Gastroesophageal sphincter (tissue), 4 donors: ENCODE results near the gene PCDHGA11. TPM values are rescaled to one million over a fixed set of nuclear protein-coding genes. Genes with fewer than 3 reads are reported as not detected.
"Not testable (repeated sequence)": the region's sequence is repeated elsewhere in the genome, so short reads cannot be mapped to it uniquely, and the experiment has no call there.

Experiments used
- ATAC-seq: fragments of 150-250 bp; one replicate; pipeline ENCODE4 v1.9.1; 2016; ENCODE audit warnings: mild to moderate bottlenecking, moderate library complexity
- H3K27ac ChIP-seq, 4 donors: fragments of 200-600 bp; sonication (generic) in 3 of 4; 1 replicate in 3 of 4; 2 replicates in 1 of 4; pipeline ENCODE4 v1.5.1; 2016 to 2019
- H3K27me3 ChIP-seq: fragments of 200-600 bp; sonication (generic); one replicate; pipeline ENCODE4 v1.5.1; 2019
- H3K36me3 ChIP-seq, 2 donors: fragments of 200-600 bp; sonication (generic); one replicate each; pipeline ENCODE4 v1.5.1; 2019; ENCODE audit warnings: control low read depth in 1 of 2
- H3K4me1 ChIP-seq, 3 donors: fragments of 200-600 bp; sonication (generic); 1 replicate in 2 of 3; 2 replicates in 1 of 3; pipeline ENCODE4 v1.5.1; 2016 to 2019; ENCODE audit warnings: control low read depth in 2 of 3
- H3K4me3 ChIP-seq, 2 donors: fragments of 200-600 bp; sonication (generic); one replicate each; pipeline ENCODE4 v1.5.1; 2019; ENCODE audit warnings: mild to moderate bottlenecking in 1 of 2, moderate library complexity in 1 of 2
- H3K9me3 ChIP-seq, 3 donors: fragments of 200-600 bp; sonication (generic); one replicate each; pipeline ENCODE4 v1.5.1; 2017 to 2019; ENCODE audit warnings: control low read depth in 2 of 3
- EP300 ChIP-seq: sonication (generic); formaldehyde crosslinking; IDR thresholded peaks from one replicate; pipeline ENCODE4 v1.6.1; 2017; ENCODE audit warnings: antibody characterized with exemption, mild to moderate bottlenecking
- POLR2A ChIP-seq, 2 donors: fragments of 450-650 bp; IDR thresholded peaks; one replicate each; pipeline ENCODE4 v1.6.1; 2017; ENCODE audit warnings: antibody characterized with exemption in 2 of 2, mild to moderate bottlenecking in 2 of 2, moderate library complexity in 1 of 2
- POLR2AphosphoS5 ChIP-seq: sonication (generic); formaldehyde crosslinking; IDR thresholded peaks from one replicate; pipeline ENCODE4 v1.6.1; 2017; ENCODE audit warnings: antibody characterized with exemption
- WGBS, 2 donors: methylation state at CpG; one replicate each; pipeline ENCODE4 v1.1.5; 2018; ENCODE audit warnings: low coverage in 1 of 2; 5-methylcytosine and 5-hydroxymethylcytosine counted together
- total RNA-seq, 4 donors: library from RNA; depleted of rRNA; stranded (reverse); fragments of >200 nt; gene quantifications; one replicate each; pipeline ENCODE4 v1.1.0, GENCODE V29; 2016
- TF ChIP-seq, protein P1 (sequence below), 4 experiments: fragments of 200-600 bp in 2 of 4; fragments of 450-650 bp in 2 of 4; sonication (generic) in 1 of 4; IDR thresholded peaks; one replicate each; pipeline ENCODE4 v1.5.1; 2017 to 2019; ENCODE audit warnings: antibody characterized with exemption in 4 of 4, mild to moderate bottlenecking in 2 of 4, moderate library complexity in 2 of 4

Gene PCDHGA11
- 10 to 100 TPM in 1 of 4 donors, 1 to 10 TPM in 3; 1.9 to 12.3 (median 3.9) TPM for total RNA-seq

DNA sequence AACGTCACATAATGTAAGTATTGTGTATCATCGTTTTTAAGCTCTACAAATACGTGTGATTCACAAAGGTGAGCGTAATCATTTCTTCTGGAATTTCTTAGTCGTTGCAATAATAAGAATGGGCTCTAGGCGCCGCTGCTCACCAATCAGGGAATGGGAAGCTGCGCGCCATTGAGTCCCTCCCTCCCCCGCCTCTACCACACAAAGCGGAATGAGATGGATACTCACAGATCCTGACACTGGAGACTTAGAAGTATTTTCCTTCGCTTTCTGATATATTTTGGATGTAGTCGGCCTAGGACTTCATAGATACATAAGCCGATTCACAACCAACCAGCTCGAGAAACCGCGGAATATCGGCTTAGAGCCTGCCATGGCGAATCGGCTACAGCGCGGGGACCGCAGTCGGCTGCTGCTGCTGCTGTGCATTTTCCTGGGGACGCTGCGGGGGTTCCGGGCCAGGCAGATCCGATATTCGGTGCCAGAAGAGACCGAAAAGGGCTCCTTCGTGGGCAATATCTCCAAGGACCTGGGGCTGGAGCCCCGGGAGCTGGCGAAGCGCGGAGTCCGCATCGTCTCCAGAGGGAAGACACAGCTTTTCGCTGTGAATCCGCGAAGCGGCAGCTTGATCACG, at the start of gene PCDHGA11:
TSS of gene PCDHGA11 (plus strand) at position 197 of the 634 bp plus-strand sequence. CDS start at position 374, 177 bp downstream.
- Histone ChIP-seq H3K27ac (no peak within 1 kb of the TSS), H3K4me1 (peaks cover 0 to 23% (median 0%) of the 10 kb centered on the region in 3 donors), H3K27me3 (no peaks in the 10 kb centered on the region), H3K9me3 (peaks cover 0 to 99% (median 12%) of the 10 kb centered on the region in 3 donors), H3K36me3 (peaks cover 0 to 16% of the 10 kb centered on the region in 2 donors), H3K4me3 (peak within 1 kb of the TSS in 1 of 2 donors; percentile 41)
- ATAC-seq, result peak; percentile 43
- WGBS, 2 donors, result 15 to 20% methylated on average over 24 to 28 of the region's 42 CpGs
- TF ChIP-seq EP300 (no peak), POLR2AphosphoS5 (no peak), POLR2A (IDR thresholded peaks at IDR 0.05) (no peak)
- TF ChIP-seq, protein P1, sequence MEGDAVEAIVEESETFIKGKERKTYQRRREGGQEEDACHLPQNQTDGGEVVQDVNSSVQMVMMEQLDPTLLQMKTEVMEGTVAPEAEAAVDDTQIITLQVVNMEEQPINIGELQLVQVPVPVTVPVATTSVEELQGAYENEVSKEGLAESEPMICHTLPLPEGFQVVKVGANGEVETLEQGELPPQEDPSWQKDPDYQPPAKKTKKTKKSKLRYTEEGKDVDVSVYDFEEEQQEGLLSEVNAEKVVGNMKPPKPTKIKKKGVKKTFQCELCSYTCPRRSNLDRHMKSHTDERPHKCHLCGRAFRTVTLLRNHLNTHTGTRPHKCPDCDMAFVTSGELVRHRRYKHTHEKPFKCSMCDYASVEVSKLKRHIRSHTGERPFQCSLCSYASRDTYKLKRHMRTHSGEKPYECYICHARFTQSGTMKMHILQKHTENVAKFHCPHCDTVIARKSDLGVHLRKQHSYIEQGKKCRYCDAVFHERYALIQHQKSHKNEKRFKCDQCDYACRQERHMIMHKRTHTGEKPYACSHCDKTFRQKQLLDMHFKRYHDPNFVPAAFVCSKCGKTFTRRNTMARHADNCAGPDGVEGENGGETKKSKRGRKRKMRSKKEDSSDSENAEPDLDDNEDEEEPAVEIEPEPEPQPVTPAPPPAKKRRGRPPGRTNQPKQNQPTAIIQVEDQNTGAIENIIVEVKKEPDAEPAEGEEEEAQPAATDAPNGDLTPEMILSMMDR (IDR thresholded peaks at IDR 0.05), result peak in 3 of 4 experiments; percentile 19 to 36 (median 27)

DNA sequence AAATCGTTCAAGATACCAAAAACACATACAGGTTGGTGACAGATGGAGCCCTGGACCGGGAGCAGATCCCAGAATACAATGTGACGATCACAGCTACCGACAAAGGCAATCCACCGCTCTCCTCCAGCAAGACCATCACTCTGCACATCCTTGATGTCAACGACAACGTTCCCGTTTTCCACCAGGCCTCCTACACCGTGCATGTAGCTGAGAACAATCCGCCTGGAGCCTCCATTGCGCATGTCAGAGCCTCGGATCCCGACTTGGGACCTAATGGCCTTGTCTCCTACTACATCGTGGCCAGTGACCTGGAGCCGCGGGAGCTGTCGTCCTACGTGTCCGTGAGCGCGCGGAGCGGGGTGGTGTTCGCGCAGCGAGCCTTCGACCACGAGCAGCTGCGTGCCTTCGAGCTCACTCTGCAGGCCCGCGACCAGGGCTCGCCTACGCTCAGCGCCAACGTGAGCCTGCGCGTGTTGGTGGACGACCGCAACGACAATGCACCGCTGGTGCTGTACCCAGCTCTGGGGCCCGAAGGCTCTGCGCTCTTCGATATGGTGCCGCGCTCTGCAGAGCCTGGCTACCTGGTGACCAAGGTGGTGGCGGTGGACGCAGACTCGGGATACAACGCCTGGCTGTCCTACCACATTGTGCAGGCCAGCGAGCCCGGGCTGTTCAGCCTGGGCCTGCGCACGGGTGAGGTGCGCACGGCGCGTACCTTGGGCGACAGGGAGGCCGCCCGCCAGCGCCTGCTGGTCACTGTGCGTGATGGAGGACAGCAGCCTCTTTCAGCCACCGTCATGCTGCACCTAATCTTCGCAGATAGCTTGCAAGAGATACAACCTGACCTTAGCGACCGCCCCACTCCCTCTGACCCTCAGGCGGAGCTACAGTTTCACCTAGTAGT, 49.0 kb upstream of the PCDHGA11 start:
- no peak for ATAC-seq
- H3K27ac ChIP-seq, result no peak overlapping the region
- H3K4me1 ChIP-seq, result no peaks in the 10 kb centered on the region
- peaks cover 10% of the 10 kb centered on the region for H3K27me3 ChIP-seq
- WGBS, 2 donors, result 27 to 34% methylated on average over 12 to 20 of the region's 69 CpGs
- H3K36me3 ChIP-seq, result no peaks in the 10 kb centered on the region
- H3K9me3 ChIP-seq, result peaks cover 3 to 100% (median 6%) of the 10 kb centered on the region in 3 donors
- no peak for TF ChIP-seq POLR2A (IDR thresholded peaks at IDR 0.05)
- no peak for TF ChIP-seq POLR2AphosphoS5
- no peak for TF ChIP-seq EP300
- TF ChIP-seq, protein P1 (IDR thresholded peaks at IDR 0.05), result no peak
- H3K4me3 ChIP-seq, result no peak overlapping the region

DNA sequence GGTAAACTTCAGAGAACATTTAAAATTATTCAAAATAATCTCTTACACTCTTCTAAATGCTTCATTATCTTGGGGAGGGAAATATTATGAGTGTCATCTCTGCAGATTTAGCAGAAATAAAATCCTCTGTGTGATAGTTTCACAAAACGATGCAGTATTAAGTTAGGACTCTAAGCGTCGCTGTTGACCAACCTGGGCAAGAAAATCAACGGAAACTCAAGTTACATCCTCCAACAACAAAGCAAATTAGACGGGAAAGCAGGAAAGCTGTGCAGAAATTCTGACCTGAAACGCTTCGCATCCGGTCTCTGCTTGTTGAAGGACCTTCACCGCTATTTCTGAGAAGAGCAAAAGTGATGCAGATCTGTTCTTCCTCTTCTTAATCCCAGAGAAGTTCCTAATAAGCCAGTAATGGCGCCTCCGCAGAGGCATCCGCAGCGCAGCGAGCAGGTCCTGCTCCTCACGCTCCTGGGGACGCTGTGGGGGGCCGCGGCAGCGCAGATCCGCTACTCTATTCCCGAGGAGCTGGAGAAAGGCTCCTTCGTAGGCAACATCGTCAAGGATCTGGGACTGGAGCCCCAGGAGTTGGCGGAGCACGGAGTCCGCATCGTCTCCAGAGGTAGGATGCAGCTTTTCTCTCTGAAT, 47.1 kb upstream of the PCDHGA11 start, which contains the start of gene PCDHGA6:
TSS of gene PCDHGA6 (plus strand) at position 219 of the 645 bp plus-strand sequence. CDS start at position 412, 193 bp downstream.
- 6 to 8% methylated on average over 9 to 15 of the region's 27 CpGs for WGBS, 2 donors
- ATAC-seq, result no peak
- peak within 1 kb of the TSS in 1 of 2 donors; percentile 32 for H3K4me3 ChIP-seq

DNA sequence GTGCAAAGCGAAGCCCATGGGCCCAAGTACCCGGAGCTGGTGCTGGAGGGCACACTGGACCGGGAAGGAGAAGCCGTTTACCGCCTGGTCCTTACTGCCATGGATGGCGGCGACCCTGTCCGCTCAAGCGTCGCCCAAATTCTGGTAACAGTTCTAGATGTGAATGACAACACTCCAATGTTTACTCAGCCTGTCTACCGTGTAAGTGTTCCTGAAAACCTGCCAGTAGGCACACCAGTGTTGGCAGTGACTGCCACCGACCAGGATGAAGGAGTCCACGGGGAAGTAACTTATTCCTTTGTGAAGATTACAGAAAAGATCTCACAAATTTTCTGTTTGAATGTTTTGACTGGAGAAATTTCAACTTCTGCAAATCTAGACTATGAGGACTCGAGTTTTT, 46.2 kb upstream of the PCDHGA11 start:
- ATAC-seq, result no peak
- H3K27me3 ChIP-seq, result peaks cover 10% of the 10 kb centered on the region
- 53 to 58% methylated on average over 3 to 6 of the region's 14 CpGs for WGBS, 2 donors
- TF ChIP-seq, protein P1 (IDR thresholded peaks at IDR 0.05), result no peak
- TF ChIP-seq POLR2AphosphoS5, result no peak
- no peak for TF ChIP-seq EP300
- TF ChIP-seq POLR2A (IDR thresholded peaks at IDR 0.05), result no peak
- no peaks in the 10 kb centered on the region for H3K4me1 ChIP-seq
- H3K36me3 ChIP-seq, result peaks cover 0 to 3% of the 10 kb centered on the region in 2 donors
- peaks cover 3 to 100% (median 6%) of the 10 kb centered on the region in 3 donors for H3K9me3 ChIP-seq
- H3K4me3 ChIP-seq, result no peak overlapping the region
- no peak overlapping the region for H3K27ac ChIP-seq

More for the DNA sequence above, 47.1 kb upstream of the PCDHGA11 start, which contains the start of gene PCDHGA6:
- peaks cover 0 to 3% of the 10 kb centered on the region in 2 donors for H3K36me3 ChIP-seq
- H3K4me1 ChIP-seq, result no peaks in the 10 kb centered on the region
- H3K27ac ChIP-seq, result peak within 1 kb of the TSS in 1 of 4 donors; percentile 12
- peaks cover 10% of the 10 kb centered on the region for H3K27me3 ChIP-seq
- no peak for TF ChIP-seq POLR2AphosphoS5
- TF ChIP-seq, protein P1 (IDR thresholded peaks at IDR 0.05), result peak in 3 of 4 experiments; percentile 15 to 40 (median 33)
- H3K9me3 ChIP-seq, result peaks cover 3 to 100% (median 6%) of the 10 kb centered on the region in 3 donors

DNA sequence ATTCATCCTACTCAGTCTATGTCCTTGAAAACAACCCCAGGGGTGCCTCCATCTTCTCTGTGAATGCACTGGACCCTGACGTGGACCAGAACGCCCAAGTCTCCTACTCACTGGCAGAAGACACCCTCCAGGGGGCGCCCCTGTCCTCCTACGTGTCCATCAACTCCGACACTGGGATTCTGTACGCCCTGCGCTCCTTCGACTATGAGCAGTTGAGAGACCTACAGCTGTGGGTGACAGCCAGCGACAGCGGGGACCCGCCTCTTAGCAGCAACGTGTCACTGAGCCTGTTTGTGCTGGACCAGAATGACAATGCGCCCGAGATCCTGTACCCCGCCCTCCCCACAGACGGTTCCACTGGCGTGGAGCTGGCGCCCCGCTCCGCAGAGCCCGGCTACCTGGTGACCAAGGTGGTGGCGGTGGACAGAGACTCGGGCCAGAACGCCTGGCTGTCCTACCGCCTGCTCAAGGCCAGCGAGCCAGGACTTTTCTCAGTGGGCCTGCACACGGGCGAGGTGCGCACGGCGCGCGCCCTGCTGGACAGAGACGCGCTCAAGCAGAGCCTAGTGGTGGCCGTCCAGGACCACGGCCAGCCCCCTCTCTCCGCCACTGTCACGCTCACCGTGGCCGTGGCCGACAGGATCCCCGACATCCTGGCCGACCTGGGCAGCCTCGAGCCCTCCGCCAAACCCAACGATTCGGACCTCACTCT, 45.3 kb upstream of the PCDHGA11 start:
- not testable (repeated sequence) for H3K4me3 ChIP-seq, ATAC-seq, H3K27me3 ChIP-seq, H3K27ac ChIP-seq, H3K4me1 ChIP-seq, H3K36me3 ChIP-seq
- peaks cover 3 to 98% (median 6%) of the 10 kb centered on the region in 3 donors for H3K9me3 ChIP-seq
- WGBS, 2 donors, result 35% methylated on average over 14 of the region's 48 CpGs; no CpG with 5 or more reads in 1 of the 2 donors
